AG09319 (cell line): Measurements from ENCODE around the gene HTR4.

Source experiments
- DNase-seq: peaks from one replicate; pipeline ENCODE4 v3.0.0-alpha.2; 2010; ENCODE audit warnings: low read depth; ENCODE audit errors: extremely low read depth
- TF ChIP-seq, protein P1 (sequence below): IDR thresholded peaks from 2 replicates; pipeline ENCODE4 v1.5.1; 2011; ENCODE audit warnings: low read depth, mild to moderate bottlenecking, inconsistent platforms, low read length, moderate library complexity

Gene HTR4

GRCh38 chr5:148492351-148492750, 162.0 kb downstream of the HTR4 start:
- TF ChIP-seq, protein P1, sequence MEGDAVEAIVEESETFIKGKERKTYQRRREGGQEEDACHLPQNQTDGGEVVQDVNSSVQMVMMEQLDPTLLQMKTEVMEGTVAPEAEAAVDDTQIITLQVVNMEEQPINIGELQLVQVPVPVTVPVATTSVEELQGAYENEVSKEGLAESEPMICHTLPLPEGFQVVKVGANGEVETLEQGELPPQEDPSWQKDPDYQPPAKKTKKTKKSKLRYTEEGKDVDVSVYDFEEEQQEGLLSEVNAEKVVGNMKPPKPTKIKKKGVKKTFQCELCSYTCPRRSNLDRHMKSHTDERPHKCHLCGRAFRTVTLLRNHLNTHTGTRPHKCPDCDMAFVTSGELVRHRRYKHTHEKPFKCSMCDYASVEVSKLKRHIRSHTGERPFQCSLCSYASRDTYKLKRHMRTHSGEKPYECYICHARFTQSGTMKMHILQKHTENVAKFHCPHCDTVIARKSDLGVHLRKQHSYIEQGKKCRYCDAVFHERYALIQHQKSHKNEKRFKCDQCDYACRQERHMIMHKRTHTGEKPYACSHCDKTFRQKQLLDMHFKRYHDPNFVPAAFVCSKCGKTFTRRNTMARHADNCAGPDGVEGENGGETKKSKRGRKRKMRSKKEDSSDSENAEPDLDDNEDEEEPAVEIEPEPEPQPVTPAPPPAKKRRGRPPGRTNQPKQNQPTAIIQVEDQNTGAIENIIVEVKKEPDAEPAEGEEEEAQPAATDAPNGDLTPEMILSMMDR: no peak
- DNase-seq: no peak

- TF ChIP-seq, protein P1: no peak
- no peak for DNase-seq
These were observed 162.5 kb downstream of the HTR4 start for GRCh38 chr5:148491793-148492184.

GRCh38 chr5:148491015-148491792, 163.1 kb downstream of the HTR4 start:
- TF ChIP-seq, protein P1: no peak
- no peak for DNase-seq

DNA sequence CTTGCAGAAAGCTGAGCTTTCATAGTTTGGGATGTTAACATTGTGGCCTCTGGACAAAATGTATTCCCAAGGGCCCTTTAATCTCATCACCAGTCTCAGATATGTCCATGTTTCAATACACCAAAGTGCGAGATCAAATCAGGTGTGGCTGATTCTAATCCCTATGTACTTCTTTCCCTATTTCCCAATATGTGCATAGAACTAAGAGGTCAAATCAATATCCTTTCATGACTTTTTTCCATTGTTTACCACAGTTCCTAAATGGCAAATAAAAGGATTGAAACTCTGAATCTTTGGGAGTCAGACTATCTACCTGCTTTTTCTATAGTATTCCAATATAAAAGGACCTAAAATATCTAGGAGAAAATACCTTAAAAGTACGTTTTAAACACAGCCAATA, 165.6 kb downstream of the HTR4 start:
- DNase-seq: no peak
- TF ChIP-seq, protein P1: no peak

DNA sequence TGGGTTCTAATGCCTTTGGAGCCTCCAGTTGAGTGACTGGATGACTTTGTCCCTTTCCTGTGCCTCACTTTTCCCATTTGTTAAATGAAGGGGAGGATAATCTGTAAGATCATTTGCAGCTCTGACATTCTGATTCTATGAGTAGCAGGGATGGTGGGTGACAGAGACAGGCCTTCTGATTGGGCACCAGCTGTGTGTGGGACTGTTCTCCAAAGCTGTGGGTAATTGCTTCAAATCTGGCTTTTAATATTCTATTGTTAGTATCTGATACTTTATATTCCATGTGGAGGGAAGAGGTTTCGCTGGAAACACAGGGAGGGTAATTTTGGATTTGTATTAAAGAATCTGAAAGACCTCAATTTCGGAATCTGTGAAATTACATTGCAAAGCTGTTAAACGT, 167.9 kb downstream of the HTR4 start:
- TF ChIP-seq, protein P1: no peak
- no peak for DNase-seq

GRCh38 chr5:148484651-148485050, 169.7 kb downstream of the HTR4 start:
- no peak for DNase-seq

DNA sequence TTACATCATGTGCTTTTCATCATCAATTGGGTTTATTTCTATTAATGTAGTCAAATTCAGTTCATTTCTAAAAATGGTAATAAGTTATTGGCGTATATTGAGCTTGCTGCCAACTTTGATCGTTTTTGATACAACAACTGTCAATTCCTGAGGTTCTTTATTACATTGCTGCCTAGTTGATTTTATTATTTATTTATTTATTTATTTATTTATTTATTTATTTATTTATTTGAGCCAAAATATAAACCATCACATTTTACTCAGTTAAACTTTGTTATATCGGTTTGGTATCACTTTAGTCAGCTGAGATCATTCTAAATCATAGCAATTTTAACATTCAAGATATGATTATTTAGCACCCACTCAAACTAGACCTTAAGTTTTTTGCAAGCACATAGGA, 170.6 kb downstream of the HTR4 start:
- TF ChIP-seq, protein P1: no peak

More at GRCh38 chr5:148484651-148485050, 169.7 kb downstream of the HTR4 start:
- TF ChIP-seq, protein P1: no peak

More for the DNA sequence above, 170.6 kb downstream of the HTR4 start:
- DNase-seq: no peak
